IPS-18c (cell line): ENCODE results near the gene MLEC.

Experiments used
- H3K4me3 ChIP-seq: 2 replicates; pipeline ENCODE4 v1.7.0; 2013; ENCODE audit warnings: low read depth, mild to moderate bottlenecking, low read length, moderate library complexity; ENCODE audit not compliant: insufficient read depth
- H3K9me3 ChIP-seq: one replicate; pipeline ENCODE4 v1.6.1; 2013; ENCODE audit warnings: mild to moderate bottlenecking, low read length, moderate library complexity; ENCODE audit not compliant: control insufficient read depth, insufficient read depth

MLEC gene

DNA sequence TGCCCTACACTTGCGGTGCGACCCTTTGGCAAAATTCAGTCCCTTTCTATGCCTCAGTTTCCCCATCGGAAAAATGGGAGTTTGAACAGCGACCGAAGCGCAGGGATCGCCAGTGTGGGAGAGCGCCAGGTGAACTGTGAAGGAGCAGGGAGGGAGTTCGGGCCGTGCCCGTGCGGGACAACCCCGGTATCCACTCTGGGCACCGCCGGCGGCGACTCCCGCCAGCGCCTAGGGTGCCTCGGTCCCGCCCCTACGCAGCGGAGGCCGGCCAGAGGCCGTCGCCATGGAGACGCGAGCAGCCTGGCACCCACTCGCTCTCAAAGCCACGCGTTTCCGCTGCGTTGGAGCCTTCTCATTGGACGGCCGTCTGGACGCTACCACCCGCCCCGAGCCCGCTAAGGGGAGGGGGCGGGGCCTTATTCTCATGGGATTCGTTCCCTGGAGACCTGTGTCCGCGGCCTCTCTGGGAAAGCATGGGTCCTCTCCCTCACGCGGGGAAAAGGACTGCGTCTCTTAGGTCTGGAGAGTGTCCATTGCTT, 729 bp upstream of the MLEC start:
- H3K9me3 ChIP-seq: no peaks in the 10 kb centered on the region
- peak overlapping the region; percentile 80 for H3K4me3 ChIP-seq

DNA sequence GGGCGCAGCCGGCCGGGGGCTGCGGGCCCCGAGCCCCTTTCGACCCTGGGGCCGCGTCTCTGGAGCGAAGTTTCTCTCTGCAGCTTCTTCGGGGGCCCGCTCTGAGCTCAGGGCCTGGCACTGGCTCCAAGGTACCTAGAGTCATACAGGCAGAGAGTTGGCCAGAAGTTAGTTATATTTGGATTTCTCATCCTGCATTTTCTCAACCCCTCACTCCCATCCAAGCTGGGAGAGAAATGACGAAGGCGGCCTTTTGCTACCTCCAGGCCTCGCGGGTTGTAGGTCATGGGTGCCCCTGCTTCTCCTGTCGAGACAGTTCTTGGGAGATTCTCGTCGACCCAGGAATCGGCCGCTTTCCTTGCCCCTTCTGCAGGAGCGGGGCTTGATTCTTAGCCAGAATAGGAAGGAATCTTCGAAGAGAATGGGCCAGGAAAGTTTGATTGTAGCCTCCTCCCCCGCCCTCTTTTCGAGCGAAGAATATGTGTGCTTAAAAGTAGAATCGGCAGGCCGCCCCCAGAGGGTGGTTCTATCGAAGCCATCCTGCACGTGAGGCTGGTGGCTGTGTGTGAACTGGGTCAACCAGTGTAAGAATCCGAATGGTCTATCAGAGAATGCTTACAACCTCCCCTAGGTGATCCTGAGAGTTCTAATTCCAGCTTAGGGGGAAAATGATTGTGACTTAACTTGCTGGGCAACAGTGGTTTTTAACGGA, 785 bp downstream of the MLEC start:
- H3K4me3 ChIP-seq: peak overlapping the region; percentile 80
- no peaks in the 10 kb centered on the region for H3K9me3 ChIP-seq

DNA sequence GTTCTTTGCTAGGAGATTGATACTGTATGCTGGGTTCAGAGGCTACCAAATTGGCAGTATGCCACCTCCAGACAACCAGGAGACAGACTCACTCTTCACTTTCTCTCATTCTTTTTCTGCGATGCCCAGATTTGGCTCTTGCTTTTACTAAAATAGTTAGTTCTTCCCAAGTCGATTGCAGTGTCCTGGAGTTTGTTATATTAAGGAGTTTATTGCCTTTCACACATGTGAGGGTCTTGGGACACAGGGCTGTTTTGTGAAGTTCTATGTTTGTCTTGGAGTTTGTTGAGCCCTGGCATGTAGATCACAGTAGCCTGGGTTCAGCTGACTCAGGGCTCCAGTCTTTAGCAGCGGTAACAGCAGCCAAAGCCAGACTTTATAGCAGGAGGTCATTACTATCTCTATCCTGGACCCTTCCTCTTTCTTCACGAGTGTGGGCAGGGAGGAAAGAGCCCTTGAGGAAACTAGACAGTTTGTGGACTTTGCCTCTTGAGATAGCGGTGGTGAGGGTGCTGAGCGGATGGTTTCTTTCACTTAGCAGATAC, 1.6 kb downstream of the MLEC start:
- H3K9me3 ChIP-seq: no peaks in the 10 kb centered on the region

DNA sequence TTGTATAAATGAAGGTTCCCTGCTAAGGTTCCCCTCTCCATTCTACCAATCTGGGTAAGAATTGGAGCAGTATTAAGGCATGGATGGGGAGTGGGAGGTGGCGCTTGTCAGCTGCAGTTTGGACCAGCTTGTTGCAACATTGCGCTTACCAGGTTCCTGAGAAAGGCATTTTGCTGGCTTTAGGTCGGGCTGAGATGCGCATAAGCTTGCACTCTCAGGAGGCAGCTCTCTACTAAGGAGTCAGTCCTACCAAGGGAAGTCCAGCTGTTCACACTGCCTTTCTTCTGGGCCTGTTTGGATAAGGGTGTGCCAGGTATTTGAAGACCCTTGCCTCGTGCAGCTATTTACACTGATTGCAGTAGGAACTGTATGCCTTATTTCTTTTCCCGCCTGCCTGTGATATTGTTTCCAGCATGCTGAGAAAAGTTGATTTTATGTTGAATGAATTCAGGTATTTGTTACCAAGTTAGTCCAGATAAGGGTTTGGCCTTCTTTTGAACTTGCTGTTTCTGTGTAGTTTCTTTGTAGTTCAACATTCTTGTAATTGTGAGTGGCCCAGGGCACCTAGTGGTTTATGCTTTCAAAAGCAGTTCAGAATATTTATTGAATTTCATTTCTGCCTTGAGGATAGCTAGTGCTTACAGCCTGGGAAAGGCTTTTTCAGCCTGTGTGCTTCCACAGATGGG, 2.6 kb downstream of the MLEC start:
- peak overlapping the region; percentile 80; the same call in 1 of the 2 replicates for H3K4me3 ChIP-seq
- no peaks in the 10 kb centered on the region for H3K9me3 ChIP-seq

More for the DNA sequence above, 1.6 kb downstream of the MLEC start:
- H3K4me3 ChIP-seq: peak overlapping the region; percentile 80

DNA sequence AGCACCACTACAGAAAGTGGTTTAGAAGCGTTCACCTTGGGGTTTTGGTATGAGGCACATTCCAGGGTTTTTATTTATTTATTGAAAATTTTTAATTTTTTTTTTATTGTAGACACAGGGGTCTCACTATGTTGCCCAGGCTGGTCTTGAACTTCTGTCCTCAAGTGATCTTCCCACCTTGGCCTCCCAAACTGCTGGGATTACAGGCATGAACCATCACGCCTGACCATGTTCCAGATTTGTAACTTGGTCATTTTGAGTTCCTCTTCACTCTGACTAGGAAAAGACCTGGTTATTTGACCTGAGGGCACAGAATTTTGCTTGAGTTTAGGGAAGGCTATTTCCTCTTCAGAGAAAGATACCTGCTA, 3.1 kb downstream of the MLEC start:
- no peaks in the 10 kb centered on the region for H3K9me3 ChIP-seq
- no peak overlapping the region for H3K4me3 ChIP-seq

DNA sequence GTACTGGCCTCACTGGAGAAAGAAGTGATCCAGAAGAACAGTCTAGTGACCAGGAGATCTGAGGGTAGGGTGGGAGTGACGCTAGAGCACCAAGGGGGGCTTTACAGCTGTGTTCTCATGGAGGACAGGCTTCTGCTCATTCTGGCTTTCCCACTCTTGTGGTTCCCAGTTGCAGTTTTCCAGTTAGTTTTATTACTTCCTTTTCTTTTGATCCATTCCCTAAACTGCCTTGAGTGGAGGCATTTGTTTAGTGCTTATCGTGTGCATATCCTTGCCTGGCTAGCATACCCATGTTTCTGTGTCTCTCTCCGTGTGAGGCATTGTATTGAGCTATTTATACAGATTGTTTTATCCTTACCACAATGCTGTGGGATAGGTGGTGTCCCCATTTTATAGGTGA, 4.0 kb downstream of the MLEC start:
- Histone ChIP-seq H3K4me3 (no peak overlapping the region), H3K9me3 (no peaks in the 10 kb centered on the region)

DNA sequence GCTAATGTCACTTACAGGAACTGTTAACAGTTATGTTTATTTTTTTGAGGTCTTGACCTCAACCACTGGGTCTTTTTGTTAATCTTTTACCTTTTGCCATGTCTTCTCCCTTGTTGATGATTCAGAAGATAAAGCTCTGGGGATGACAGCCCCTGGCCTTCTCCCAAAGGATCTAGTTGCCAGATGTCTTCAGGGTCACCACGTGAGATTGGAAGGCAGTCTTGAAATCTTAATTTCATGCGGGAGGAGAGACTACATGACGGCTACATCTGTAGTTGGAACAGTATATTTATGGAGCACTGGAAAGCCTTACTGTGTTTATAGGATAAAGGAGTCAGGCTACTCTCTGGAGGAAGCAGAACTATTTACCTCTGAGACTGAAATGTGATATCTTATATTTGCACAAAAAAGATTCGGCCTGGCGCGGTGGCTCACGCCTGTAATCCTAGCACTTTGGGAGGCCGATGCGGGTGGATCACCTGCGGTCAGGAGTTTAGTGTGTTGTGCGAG, 5.6 kb downstream of the MLEC start:
- Histone ChIP-seq H3K4me3 (no peak overlapping the region), H3K9me3 (no peaks in the 10 kb centered on the region)

DNA sequence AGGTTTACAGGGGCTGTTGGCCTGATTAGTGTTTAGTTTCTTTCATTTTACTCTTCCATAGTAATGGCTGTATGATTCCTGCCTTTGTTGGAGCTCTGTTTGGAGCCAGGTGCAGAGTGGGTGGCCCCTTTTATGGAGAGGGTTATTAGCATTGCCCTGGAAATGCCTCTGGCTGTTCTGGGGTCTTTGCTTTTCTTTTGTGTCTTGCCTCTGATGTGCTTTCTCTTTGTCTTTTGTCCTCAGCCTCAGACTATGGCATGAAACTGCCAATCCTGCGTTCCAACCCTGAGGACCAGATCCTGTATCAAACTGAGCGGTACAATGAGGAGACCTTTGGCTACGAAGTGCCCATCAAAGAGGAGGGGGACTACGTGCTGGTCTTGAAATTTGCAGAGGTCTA, 6.9 kb downstream of the MLEC start:
- Histone ChIP-seq H3K9me3 (no peaks in the 10 kb centered on the region), H3K4me3 (no peak overlapping the region)

DNA sequence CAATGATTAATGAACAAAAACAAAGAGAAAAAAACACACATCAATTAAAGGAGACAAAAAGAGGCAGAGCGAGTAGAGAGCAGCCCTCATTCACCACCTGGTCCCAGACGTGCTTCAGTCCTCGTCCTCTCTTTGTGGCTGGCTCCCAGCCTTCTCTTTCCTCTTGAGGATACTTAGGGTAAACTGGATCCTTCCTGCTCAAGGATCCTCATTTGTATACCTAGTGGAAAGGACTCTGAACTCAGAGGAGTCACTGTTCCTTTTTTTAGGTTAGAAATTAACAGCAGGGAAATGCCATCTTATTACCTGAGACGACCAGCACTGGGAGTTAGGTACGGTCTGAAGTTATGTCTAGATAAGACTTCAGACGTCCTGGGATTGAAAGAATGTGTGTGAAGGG, 9.7 kb downstream of the MLEC start:
- Histone ChIP-seq H3K9me3 (no peaks in the 10 kb centered on the region), H3K4me3 (no peak overlapping the region)

DNA sequence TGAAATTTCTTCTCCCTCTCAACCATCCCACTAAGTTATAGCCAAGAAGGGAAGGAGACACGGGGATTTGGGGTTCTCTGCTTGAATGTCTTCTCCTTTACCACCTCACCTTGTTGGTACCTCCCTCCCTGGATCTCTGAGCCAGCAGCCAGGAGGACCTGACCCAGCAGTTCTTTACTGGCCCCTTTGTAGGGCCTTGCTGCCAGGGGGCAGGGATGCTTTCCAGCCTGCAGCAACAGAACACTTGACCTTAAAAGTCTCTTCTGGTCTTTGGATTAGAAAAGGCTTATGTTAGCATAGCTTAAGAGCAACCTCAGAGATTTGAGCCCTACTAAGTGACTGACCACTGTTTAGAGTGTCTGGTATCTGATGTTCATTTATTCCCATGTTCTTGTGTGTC, 10.4 kb downstream of the MLEC start:
- H3K9me3 ChIP-seq: no peaks in the 10 kb centered on the region

DNA sequence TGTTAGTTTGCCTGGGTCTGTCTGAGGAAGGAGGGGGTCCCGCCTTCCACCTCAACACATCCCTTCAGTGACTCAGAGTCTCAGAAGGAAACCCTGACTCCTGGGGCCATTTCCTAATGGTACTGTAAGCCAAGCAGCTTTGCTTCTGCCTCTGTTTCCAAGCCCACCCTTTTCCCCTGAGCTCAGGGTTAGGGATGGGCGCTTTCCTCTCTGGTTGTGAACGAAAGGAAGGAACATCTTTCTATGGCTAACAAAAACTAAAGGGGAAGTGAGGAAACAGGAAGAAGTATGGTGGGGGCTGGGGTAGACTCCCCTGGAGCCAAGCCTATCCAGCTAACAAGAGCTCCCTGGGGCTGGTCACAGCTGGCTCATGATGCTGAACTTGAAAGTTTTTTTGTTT, 11.7 kb downstream of the MLEC start:
- no peak overlapping the region for H3K4me3 ChIP-seq

More for the DNA sequence above, 10.4 kb downstream of the MLEC start:
- no peak overlapping the region for H3K4me3 ChIP-seq

DNA sequence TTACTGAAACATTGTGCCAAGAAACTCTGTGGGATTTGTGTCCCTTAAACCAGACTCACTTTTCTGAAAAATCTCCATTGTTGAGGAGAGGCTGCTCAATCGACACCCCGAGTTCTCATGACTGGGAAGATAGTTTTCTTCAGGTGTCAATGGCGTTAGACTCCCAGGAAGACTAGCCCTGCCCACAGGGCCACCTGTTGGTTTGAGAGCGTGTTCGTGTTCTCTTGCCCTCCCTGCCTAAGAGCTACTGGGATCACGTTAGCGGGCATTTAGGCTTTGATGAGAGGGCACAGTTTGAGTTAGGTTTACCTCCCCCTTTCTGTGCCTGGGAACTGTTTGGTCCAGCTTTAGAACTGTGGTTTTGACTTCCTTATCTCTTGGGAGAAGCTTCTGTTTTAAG, 12.6 kb downstream of the MLEC start:
- Histone ChIP-seq H3K9me3 (no peaks in the 10 kb centered on the region), H3K4me3 (no peak overlapping the region)

More for the DNA sequence above, 11.7 kb downstream of the MLEC start:
- no peaks in the 10 kb centered on the region for H3K9me3 ChIP-seq

DNA sequence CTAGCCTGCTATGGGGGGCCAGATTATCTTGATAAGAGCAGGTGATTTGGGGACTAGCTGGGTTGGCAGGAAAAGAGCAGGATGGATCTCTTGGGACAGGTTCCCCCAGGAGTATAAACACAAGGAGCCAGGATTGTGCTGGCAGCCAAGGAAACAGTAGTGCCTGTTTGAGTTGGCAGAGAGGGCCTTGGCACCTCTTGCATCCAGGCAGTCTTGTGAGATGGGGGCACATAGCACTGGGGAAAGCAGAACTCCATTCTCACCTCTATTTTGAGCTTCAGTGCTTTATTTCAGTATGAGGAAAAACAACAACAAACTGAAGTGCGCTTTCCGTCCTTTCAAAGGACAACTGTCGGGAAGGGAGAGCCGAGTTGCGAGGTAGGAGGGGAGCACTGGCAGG, 13.9 kb downstream of the MLEC start:
- H3K9me3 ChIP-seq: no peaks in the 10 kb centered on the region

DNA sequence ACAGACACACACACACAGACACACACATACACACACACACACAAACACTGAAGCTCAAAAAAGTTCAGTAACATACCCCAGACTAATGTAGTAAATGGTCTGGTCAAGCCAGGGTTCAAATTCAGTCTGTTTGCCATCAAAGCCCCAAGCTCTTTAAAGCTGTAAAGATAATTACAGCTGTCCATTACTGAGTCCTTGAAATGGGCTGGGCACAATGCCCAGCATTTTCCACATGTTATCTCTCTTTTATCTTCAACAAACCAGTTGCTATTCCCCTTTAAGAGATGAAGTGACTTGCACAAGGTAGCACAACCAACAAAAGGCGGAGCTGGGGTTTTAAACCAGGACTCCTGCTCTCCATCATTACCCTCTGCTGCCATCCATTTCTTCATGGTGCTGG, 15.7 kb downstream of the MLEC start:
- H3K4me3 ChIP-seq: no peak overlapping the region

More for the DNA sequence above, 13.9 kb downstream of the MLEC start:
- no peak overlapping the region for H3K4me3 ChIP-seq

DNA sequence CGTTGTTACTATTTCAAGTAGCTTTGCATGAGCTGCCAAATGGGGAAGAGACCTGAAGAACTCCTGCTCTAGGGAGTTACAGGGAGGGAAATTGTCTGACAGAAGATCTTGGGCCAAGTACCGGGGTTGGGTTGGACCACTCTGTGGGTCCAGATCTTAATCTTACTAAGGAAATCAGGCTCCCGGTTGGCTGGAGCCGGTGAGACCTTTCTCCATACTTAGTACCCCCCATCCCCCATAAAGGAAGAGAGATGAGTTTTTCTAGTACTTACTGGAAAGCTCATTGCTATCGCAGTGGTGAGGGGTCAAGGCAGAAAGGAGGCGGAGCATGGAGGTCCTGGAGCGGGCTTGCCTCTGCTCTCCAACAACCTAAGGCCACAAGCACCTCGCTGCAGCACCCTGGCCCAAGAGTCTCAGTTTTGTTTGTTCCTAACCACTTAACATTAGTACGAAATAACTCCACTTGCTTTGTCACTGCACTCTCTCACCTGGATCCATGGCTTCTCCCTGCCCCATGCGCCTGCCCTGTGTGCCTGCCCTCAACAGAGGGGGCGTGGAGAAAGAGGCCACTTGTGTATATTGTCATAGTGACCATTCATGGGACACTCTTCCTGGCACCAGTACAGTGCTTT, 16.5 kb downstream of the MLEC start:
- H3K9me3 ChIP-seq: no peaks in the 10 kb centered on the region
- H3K4me3 ChIP-seq: no peak overlapping the region

More for the DNA sequence above, 15.7 kb downstream of the MLEC start:
- no peaks in the 10 kb centered on the region for H3K9me3 ChIP-seq

DNA sequence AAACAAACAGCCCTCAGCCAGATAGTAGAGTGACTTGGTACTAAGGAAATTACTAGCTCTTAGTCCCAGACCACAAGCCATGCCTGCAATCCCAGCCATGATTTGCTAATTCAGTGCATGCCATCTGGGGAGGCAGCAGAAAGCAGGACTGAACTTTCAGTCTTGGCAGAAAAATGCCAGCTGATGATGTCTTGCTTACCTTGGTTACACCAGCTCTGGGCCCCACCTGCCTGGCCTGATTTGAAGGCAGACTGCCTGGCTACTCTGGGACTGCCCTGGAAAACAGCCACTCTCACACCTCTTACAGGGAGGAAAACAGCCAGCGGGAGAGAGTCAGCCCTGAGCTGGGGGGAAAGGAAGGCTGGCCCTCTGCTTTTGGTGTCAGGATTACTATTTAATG, 18.7 kb downstream of the MLEC start:
- Histone ChIP-seq H3K9me3 (no peaks in the 10 kb centered on the region), H3K4me3 (no peak overlapping the region)

DNA sequence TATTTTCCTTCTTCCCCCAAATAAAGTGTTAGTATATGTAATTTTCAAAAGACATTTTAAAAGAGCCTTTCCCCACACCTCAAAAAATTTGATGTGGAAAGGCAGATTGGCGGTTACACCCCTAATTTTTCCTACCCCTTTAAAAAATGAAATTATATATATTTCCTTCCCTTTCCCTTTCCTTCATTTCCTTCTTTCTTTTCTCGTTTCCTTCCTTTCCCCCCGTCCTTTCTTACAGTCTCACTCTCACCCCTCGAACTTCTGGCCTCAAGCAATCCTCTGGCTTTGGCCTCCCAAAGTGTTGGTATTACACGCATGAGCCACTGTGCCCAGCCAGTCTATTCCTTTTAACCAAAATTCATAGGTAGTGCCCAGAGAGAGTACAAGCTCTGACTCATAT, 19.1 kb downstream of the MLEC start:
- H3K4me3 ChIP-seq: no peak overlapping the region
- no peaks in the 10 kb centered on the region for H3K9me3 ChIP-seq

DNA sequence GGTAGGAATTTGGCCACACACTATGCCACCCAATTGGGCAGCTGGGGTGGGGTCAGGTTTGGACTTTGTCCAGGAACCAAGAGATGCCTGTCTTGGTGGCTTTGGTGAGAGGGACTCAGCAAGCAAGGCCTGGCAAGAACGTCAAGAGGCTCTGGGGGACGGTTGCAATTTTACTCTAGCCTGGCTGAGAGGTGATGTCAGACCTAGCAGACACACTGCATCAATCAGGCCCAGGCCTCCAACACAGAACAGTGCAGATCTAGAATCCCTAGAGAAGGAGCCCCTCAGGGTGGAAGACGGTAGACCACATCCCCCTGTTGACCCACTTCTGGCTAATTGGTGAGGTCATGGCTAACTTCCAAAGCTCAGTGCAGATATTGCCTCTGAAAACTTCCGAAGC, 21.7 kb downstream of the MLEC start:
- Histone ChIP-seq H3K4me3 (no peak overlapping the region), H3K9me3 (no peaks in the 10 kb centered on the region)
